Breast epithelium (tissue), 4 donors: ENCODE measurements around the gene SSC5D. TPM values are rescaled to one million over a fixed set of nuclear protein-coding genes. Genes with fewer than 3 reads are reported as not detected.

Experiments
- DNase-seq, 2 donors: peaks; one replicate each; pipeline ENCODE4 v3.0.0-alpha.2; 2019; ENCODE audit warnings: low spot score in 2 of 2
- H3K27ac ChIP-seq, 2 donors: fragments of 200-600 bp; sonication (generic) in 1 of 2; one replicate each; pipeline ENCODE4 v1.5.1; 2016 to 2019; ENCODE audit warnings: mild to moderate bottlenecking in 1 of 2
- H3K27me3 ChIP-seq, 2 donors: fragments of 200-600 bp; sonication (generic) in 1 of 2; one replicate each; pipeline versions ENCODE4 v1.5.1 to v1.6.0; 2017 to 2019; ENCODE audit warnings: control low read depth in 1 of 2, mild to moderate bottlenecking in 1 of 2
- H3K36me3 ChIP-seq: fragments of 200-600 bp; one replicate; pipeline ENCODE4 v1.5.1; 2019
- H3K4me1 ChIP-seq, 2 donors: fragments of 200-600 bp; sonication (generic); one replicate each; pipeline ENCODE4 v1.5.1; 2016 to 2019; ENCODE audit warnings: control low read depth in 1 of 2
- H3K4me3 ChIP-seq, 3 donors: fragments of 200-600 bp; sonication (generic); 1 replicate in 2 of 3; 2 replicates in 1 of 3; pipeline ENCODE4 v1.5.1; 2016 to 2019; ENCODE audit warnings: mild to moderate bottlenecking in 3 of 3, moderate library complexity in 2 of 3
- H3K9me3 ChIP-seq, 2 donors: fragments of 200-600 bp; sonication (generic) in 1 of 2; one replicate each; pipeline ENCODE4 v1.5.1; 2016 to 2019; ENCODE audit warnings: control low read depth in 1 of 2
- POLR2A ChIP-seq: fragments of 450-650 bp; IDR thresholded peaks from one replicate; pipeline ENCODE4 v1.6.1; 2016; ENCODE audit warnings: antibody characterized with exemption, mild to moderate bottlenecking, moderate library complexity
- POLR2AphosphoS5 ChIP-seq, 3 donors: sonication (generic); formaldehyde crosslinking; IDR thresholded peaks; one replicate each; pipeline ENCODE4 v1.6.1; 2017; ENCODE audit warnings: antibody characterized with exemption in 3 of 3
- intact Hi-C: fragments of 100-400 bp; cut with DNase I; formaldehyde crosslinking; loops from one replicate; pipeline ENCODE4 v1.15.1; 2023; ENCODE audit warnings: low total_unique reads
- total RNA-seq, 3 donors: library from RNA; depleted of rRNA; stranded (reverse); fragments of >200 nt; gene quantifications; one replicate each; pipeline ENCODE4 v1.1.0, GENCODE V29; 2016
- TF ChIP-seq, protein P1 (sequence below), 3 donors: fragments of 450-650 bp; IDR thresholded peaks; one replicate each; pipeline ENCODE4 v1.5.1; 2016 to 2017; ENCODE audit warnings: antibody characterized with exemption in 3 of 3, mild to moderate bottlenecking in 3 of 3, moderate library complexity in 3 of 3

The SSC5D gene
- total RNA-seq, 3 donors from 2014 or later: 3.6 to 7.2 (median 3.8) TPM

DNA sequence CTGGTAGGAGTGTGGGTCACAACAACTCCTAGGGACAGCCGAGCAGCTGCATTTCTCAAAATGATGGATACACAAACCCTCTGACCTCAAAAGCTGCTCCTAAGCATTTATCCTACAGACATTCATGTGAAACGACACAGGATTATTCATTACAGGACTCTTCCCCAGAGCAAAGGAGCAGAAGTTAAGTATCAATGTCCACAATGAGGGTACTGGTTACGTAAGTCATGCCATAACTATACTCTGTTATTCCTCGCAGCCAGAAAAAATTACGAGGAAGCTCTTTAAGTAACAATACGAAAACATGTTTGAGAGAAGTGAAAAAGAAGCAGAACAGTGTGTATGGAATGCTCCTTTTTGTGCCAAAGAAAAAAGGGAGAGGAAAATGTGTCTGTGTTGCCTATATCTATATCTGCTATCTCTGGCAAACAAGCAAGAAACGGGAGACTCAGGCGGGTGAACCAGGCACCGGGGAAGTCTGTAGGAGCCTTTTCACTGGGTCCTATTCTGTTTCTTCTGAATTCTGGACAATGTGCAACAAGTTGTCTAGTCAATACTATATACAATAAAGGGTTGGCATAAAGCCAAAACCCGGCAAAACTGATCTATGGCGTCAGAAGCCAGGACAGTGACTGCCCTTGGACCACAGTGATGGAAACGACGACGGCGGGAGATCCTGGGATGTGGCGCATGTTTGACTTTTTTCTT lies 28.1 kb upstream of the SSC5D start:
- intact Hi-C loops: loop anchor here (5.0 kb wide), 1 partner anchor 922 kb away; no protein-coding TSS in a partner anchor
- peak overlapping the region; percentile 73 to 85 (median 81) for H3K4me3 ChIP-seq
- TF ChIP-seq POLR2AphosphoS5 (IDR thresholded peaks at IDR 0.05) (no peak), POLR2A (no peak)
- TF ChIP-seq, protein P1, sequence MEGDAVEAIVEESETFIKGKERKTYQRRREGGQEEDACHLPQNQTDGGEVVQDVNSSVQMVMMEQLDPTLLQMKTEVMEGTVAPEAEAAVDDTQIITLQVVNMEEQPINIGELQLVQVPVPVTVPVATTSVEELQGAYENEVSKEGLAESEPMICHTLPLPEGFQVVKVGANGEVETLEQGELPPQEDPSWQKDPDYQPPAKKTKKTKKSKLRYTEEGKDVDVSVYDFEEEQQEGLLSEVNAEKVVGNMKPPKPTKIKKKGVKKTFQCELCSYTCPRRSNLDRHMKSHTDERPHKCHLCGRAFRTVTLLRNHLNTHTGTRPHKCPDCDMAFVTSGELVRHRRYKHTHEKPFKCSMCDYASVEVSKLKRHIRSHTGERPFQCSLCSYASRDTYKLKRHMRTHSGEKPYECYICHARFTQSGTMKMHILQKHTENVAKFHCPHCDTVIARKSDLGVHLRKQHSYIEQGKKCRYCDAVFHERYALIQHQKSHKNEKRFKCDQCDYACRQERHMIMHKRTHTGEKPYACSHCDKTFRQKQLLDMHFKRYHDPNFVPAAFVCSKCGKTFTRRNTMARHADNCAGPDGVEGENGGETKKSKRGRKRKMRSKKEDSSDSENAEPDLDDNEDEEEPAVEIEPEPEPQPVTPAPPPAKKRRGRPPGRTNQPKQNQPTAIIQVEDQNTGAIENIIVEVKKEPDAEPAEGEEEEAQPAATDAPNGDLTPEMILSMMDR (IDR thresholded peaks at IDR 0.05): no peak
- H3K9me3 ChIP-seq: no peaks in the 10 kb centered on the region
- H3K36me3 ChIP-seq: no peaks in the 10 kb centered on the region
- no peak for DNase-seq
- no peaks in the 10 kb centered on the region for H3K27me3 ChIP-seq
- peaks cover 0 to 4% of the 10 kb centered on the region in 2 donors for H3K4me1 ChIP-seq
- H3K27ac ChIP-seq: peak overlapping the region; percentile 90 to 95

DNA sequence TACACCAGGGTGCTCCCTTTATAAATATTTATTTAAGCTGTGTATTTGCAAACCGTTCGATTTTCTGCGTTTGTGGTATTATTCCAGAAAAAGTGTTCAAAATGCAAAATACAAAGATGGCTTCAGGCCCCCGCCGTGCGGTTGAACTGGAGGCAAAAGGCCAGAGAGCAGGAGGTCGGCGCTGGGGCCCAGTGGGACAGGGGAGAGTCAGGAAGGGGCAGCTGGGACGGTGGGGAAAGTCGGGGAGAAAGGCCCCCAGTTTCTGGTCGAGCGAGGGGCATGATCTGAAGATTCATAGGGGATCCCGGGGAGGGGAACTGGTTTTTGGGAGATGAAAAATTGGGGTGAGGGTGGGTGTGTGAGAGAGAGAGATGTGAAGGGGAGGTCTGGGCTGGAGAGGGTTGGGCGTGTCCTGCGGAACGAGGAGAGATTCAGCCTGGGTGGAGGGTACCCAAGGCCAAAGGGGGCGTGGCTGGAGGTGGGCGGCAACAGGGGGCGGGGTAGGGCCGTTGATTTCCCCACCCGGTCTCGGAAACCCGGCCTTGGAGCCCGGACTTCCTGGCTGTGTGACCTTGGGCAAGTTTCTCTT lies 27.5 kb upstream of the SSC5D start:
- Histone ChIP-seq H3K27me3 (no peaks in the 10 kb centered on the region), H3K27ac (peak overlapping the region; percentile 90 to 95), H3K36me3 (no peaks in the 10 kb centered on the region), H3K9me3 (no peaks in the 10 kb centered on the region), H3K4me3 (peak overlapping the region; percentile 73 to 85 (median 81)), H3K4me1 (peaks cover 0 to 4% of the 10 kb centered on the region in 2 donors)
- DNase-seq: peak; percentile 77 to 82
- intact Hi-C loops: no loop called here
- TF ChIP-seq, protein P1 (IDR thresholded peaks at IDR 0.05): no peak
- TF ChIP-seq POLR2AphosphoS5 (IDR thresholded peaks at IDR 0.05) (no peak), POLR2A (no peak)

DNA sequence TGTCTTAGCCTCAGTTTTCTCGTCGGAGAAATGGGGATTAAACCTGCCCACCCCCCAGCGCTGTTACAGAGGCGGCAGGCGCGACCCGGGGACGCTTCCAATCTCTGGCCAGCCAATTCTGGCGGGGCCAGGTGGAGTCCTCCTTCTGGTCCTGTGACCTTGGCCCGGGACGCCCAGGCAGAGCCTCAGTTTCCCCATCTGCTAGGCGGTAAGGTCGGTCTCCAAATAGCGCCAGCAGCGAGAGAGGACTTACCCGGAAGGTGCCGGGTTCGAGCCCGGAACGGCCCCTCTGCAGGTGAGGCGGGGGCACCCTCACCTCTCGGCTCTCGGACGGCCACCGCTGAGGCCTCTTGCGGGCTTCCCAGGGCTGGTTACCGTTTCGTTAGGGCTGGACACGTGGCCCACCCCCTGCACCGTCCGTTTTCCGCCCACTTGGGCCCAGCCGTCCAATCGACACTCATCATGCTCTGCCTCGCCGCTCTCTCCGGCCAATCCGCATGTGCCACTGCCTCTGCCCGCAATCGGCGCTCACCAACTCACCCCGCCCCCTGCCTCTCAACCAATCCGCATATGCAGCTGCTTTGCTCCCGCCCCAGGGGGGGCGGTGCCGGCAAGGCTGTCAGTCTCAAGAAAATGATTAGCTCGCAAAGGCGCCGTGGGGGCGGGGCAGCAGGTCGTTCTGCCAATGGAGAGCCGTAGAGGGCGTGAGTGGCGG lies 26.8 kb upstream of the SSC5D start, which contains the start of gene ISOC2:
ISOC2 (minus strand) TSS at position 384 of the 715 bp plus-strand sequence. CDS start 5,156 bp downstream, outside the sequence.
- intact Hi-C loops: no loop called here
- DNase-seq: peak; percentile 100
- Histone ChIP-seq H3K27me3 (no peaks in the 10 kb centered on the region), H3K27ac (peak within 1 kb of the TSS; percentile 90 to 95), H3K9me3 (no peaks in the 10 kb centered on the region), H3K4me3 (peak within 1 kb of the TSS; percentile 73 to 85 (median 81)), H3K4me1 (peaks cover 0 to 4% of the 10 kb centered on the region in 2 donors), H3K36me3 (no peaks in the 10 kb centered on the region)
- TF ChIP-seq POLR2AphosphoS5 (IDR thresholded peaks at IDR 0.05) (peak in 2 of 3 donors; percentile 59 to 66), POLR2A (peak; percentile 35)
- TF ChIP-seq, protein P1 (IDR thresholded peaks at IDR 0.05): no peak

DNA sequence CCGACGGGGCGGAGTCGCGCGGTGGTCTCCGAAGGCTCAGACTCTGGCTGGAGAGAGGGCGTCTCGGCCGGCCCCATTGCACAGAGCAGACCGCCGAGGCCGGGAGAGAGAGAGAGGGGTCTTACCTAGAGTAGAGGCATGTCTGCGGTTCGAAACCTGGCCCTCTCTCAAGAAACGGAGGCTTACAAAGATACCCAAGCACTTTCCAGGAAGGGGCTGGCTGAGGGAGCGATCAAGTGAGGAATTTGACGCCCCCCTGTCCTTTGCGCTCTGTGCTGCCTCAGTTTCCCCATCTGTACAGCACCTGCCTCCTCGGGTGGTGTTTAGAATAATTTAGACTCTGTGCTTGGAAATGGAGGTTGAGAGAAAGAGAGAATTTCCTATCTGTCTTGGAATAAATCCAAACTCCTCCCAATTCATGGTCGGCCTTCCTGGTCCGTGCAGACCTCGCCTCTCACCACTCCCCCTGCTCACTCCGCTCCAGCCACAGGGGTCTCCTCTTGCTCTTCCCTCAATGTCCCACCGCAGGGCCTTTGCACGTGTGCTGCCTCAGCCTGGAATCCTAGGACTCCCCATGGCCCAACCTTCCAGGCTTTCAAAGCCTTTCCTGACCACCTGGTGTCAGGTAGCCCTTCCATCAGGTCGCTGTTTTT lies 26.1 kb upstream of the SSC5D start:
- no peaks in the 10 kb centered on the region for H3K9me3 ChIP-seq
- TF ChIP-seq POLR2A (peak; percentile 51), POLR2AphosphoS5 (IDR thresholded peaks at IDR 0.05) (no peak)
- TF ChIP-seq, protein P1 (IDR thresholded peaks at IDR 0.05): no peak
- intact Hi-C loops: no loop called here
- peaks cover 0 to 4% of the 10 kb centered on the region in 2 donors for H3K4me1 ChIP-seq
- H3K4me3 ChIP-seq: peak overlapping the region; percentile 73 to 85 (median 81)
- H3K36me3 ChIP-seq: no peaks in the 10 kb centered on the region
- no peaks in the 10 kb centered on the region for H3K27me3 ChIP-seq
- DNase-seq: no peak
- peak overlapping the region; percentile 90 to 93 for H3K27ac ChIP-seq
